Ovary (tissue), 9 donors: Measurements from ENCODE around the gene C1orf50. TPM values are rescaled to one million over a fixed set of nuclear protein-coding genes. Genes with fewer than 3 reads are reported as not detected.
"Not testable (repeated sequence)": the region's sequence is repeated elsewhere in the genome, so short reads cannot be mapped to it uniquely, and the experiment has no call there.

ENCODE experiments used
- DNase-seq, 5 donors: peaks; one replicate each; pipeline ENCODE4 v3.0.0-alpha.2; 2019 to 2020
- H3K27ac ChIP-seq, 2 donors: fragments of 200-600 bp; one replicate each; pipeline versions ENCODE4 v1.5.1 to v1.8.0; 2019 to 2022
- H3K27me3 ChIP-seq: fragments of 200-600 bp; one replicate; pipeline ENCODE4 v1.8.0; 2022
- H3K36me3 ChIP-seq: fragments of 200-600 bp; sonication (generic); one replicate; pipeline ENCODE4 v1.5.1; 2019
- H3K4me1 ChIP-seq: one replicate; pipeline ENCODE4 v1.8.1; 2013; ENCODE audit warnings: mild to moderate bottlenecking, moderate library complexity; ENCODE audit not compliant: insufficient read depth
- H3K4me3 ChIP-seq: fragments of 200-600 bp; sonication (generic); one replicate; pipeline ENCODE4 v1.5.1; 2017
- H3K9me3 ChIP-seq, 2 donors: fragments of 200-600 bp in 1 of 2; sonication (generic) in 1 of 2; one replicate each; pipeline versions ENCODE4 v1.5.1 to v1.8.1; 2013 to 2019; ENCODE audit warnings: mild to moderate bottlenecking in 1 of 2, moderate library complexity in 1 of 2
- CTCF ChIP-seq, 3 donors: fragments of 450-650 bp in 2 of 3; fragments of 200-600 bp in 1 of 3; IDR thresholded peaks; one replicate each; pipeline versions ENCODE4 v1.5.1 to v1.8.0; 2016 to 2022; ENCODE audit warnings: antibody characterized with exemption in 3 of 3, mild to moderate bottlenecking in 1 of 3
- EP300 ChIP-seq: sonication (generic); formaldehyde crosslinking; IDR thresholded peaks from one replicate; pipeline ENCODE4 v1.6.1; 2017; ENCODE audit warnings: antibody characterized with exemption
- POLR2A ChIP-seq: fragments of 450-650 bp; IDR thresholded peaks from one replicate; pipeline ENCODE4 v1.6.1; 2017; ENCODE audit warnings: antibody characterized with exemption, mild to moderate bottlenecking, moderate library complexity
- WGBS, 3 donors: extraction: QIAGEN DNeasy Blood & Tissue Kit in 1 of 3; methylation state at CpG; one replicate each; pipeline versions ENCODE4 v1.1.5 to v1.1.7; 2013 to 2017; 5-methylcytosine and 5-hydroxymethylcytosine counted together
- intact Hi-C, 4 donors: fragments of 100-400 bp; cut with DNase I; formaldehyde crosslinking; loops; one replicate each; pipeline versions ENCODE4 v1.11.0 to v1.15.1; 2022 to 2023
- polyA plus RNA-seq, 2 donors: library from polyadenylated mRNA; stranded (reverse); fragments of 200-250 nt in 1 of 2; fragments of 350-450 nt in 1 of 2; fragmentation: Illumina TruSeq in 1 of 2; extraction: RNeasy Lipid Tissue Mini Kit (QIAGEN cat#74804) in 1 of 2; gene quantifications; one replicate each; pipeline ENCODE4 v1.2.3, GENCODE V29; 2013 to 2014
- total RNA-seq, 7 donors: library from RNA; depleted of rRNA in 2 of 7; stranded (reverse); fragments of >200 nt in 2 of 7; fragmentation: NEBNext Ultra II Directional in 3 of 7; extraction: Animal tissue kit (Norgen Biotek cat#: 25700) in 3 of 7; gene quantifications; one replicate each; pipeline versions ENCODE4 v1.1.0 to v1.2.4, GENCODE V29; 2016 to 2023
- donor health status: DM: no; HTN: no; CAD: no; lungs with moderate emphysema.
- donor health status: DM: no; HTN: no; CAD: no.
- donor health status: Bipolar disorder and iron deficiency.
- donor health status: DM: yes; HTN: yes; CAD: no.
- donor health status: DM: no; HTN: no; CAD: no.
- donor health status: DM: yes; HTN: yes; CAD: no.

Gene C1orf50
- total and polyA plus RNA-seq, 9 donors: 1.3 to 13.6 (median 5.8) TPM

GRCh38 chr1:42748021-42748420 lies 19.0 kb upstream of the C1orf50 start:
- Histone ChIP-seq H3K27ac (no peak overlapping the region), H3K4me3 (no peak overlapping the region), H3K4me1 (no peaks in the 10 kb centered on the region), H3K9me3 (no peaks in the 10 kb centered on the region), H3K36me3 (no peaks in the 10 kb centered on the region), H3K27me3 (no peaks in the 10 kb centered on the region)
- WGBS, 3 donors: 75 to 85% (median 81%) methylated on average over 9 to 10 of the region's 10 CpGs
- intact Hi-C loops: no loop called here
- DNase-seq: no peak
- TF ChIP-seq CTCF (IDR thresholded peaks at IDR 0.05): no peak

- Histone ChIP-seq H3K27ac (no peak overlapping the region), H3K4me3 (no peak overlapping the region), H3K4me1 (no peaks in the 10 kb centered on the region), H3K27me3 (no peaks in the 10 kb centered on the region), H3K9me3 (no peaks in the 10 kb centered on the region), H3K36me3 (no peaks in the 10 kb centered on the region)
- 80 to 87% (median 84%) methylated on average over 14 of the region's 14 CpGs for WGBS, 3 donors
- no peak for TF ChIP-seq EP300
- TF ChIP-seq CTCF (IDR thresholded peaks at IDR 0.05): no peak
- TF ChIP-seq POLR2A: no peak
- intact Hi-C loops: no loop called here
- no peak for DNase-seq
These were observed 18.3 kb upstream of the C1orf50 start for GRCh38 chr1:42748461-42749410.

GRCh38 chr1:42750041-42750440 lies 17.0 kb upstream of the C1orf50 start:
- no peaks in the 10 kb centered on the region for H3K9me3 ChIP-seq
- TF ChIP-seq EP300 (no peak), CTCF (IDR thresholded peaks at IDR 0.05) (no peak), POLR2A (no peak)
- no peak overlapping the region for H3K4me3 ChIP-seq
- 89 to 95% (median 91%) methylated on average over 12 of the region's 12 CpGs for WGBS, 3 donors
- intact Hi-C loops: no loop called here
- DNase-seq: no peak
- H3K27ac ChIP-seq: no peak overlapping the region
- no peaks in the 10 kb centered on the region for H3K4me1 ChIP-seq
- no peaks in the 10 kb centered on the region for H3K27me3 ChIP-seq
- H3K36me3 ChIP-seq: no peaks in the 10 kb centered on the region

- H3K4me3 ChIP-seq, intact Hi-C loops, H3K27ac ChIP-seq, H3K27me3 ChIP-seq, H3K9me3 ChIP-seq, H3K4me1 ChIP-seq, H3K36me3 ChIP-seq, DNase-seq: not testable (repeated sequence)
- WGBS, 3 donors: 88 to 96% (median 88%) methylated on average over 8 of the region's 8 CpGs
These were observed 15.5 kb upstream of the C1orf50 start for GRCh38 chr1:42751511-42752070.

- Histone ChIP-seq H3K9me3 (no peaks in the 10 kb centered on the region), H3K4me1 (no peaks in the 10 kb centered on the region), H3K27ac (no peak overlapping the region), H3K4me3 (no peak overlapping the region), H3K27me3 (no peaks in the 10 kb centered on the region), H3K36me3 (no peaks in the 10 kb centered on the region)
- intact Hi-C loops: no loop called here
- no peak for DNase-seq
- no peak for TF ChIP-seq CTCF (IDR thresholded peaks at IDR 0.05)
- no peak for TF ChIP-seq POLR2A
- WGBS, 3 donors: 96 to 99% (median 98%) methylated on average over 6 of the region's 6 CpGs
These were observed 14.8 kb upstream of the C1orf50 start for GRCh38 chr1:42752284-42752683.
